ENCODE measurements around the gene SPDYE17.
"Not testable (repeated sequence)": the region's sequence is repeated elsewhere in the genome, so short reads cannot be mapped to it uniquely, and the experiment has no call there.

SPDYE17 gene

GRCh38 chr7:77005461-77006057, 26.6 kb downstream of the SPDYE17 start:
- H3K27ac Mint-ChIP-seq; H3K27me3 Mint-ChIP-seq (ENCODE audit: low read depth, poor library complexity); DNase-seq; H3K36me3 Mint-ChIP-seq (ENCODE audit: low read depth); H3K4me1 Mint-ChIP-seq; H3K9me3 Mint-ChIP-seq; H3K4me3 Mint-ChIP-seq: not testable (repeated sequence)

- not testable (repeated sequence) for H3K9me3 Mint-ChIP-seq; DNase-seq; H3K36me3 Mint-ChIP-seq (ENCODE audit: low read depth); H3K27ac Mint-ChIP-seq; H3K4me3 Mint-ChIP-seq; H3K4me1 Mint-ChIP-seq; H3K27me3 Mint-ChIP-seq (ENCODE audit: low read depth, poor library complexity)
These were observed 28.0 kb downstream of the SPDYE17 start for GRCh38 chr7:77004151-77004550.

GRCh38 chr7:77003241-77003640, 28.9 kb downstream of the SPDYE17 start:
- H3K27me3 Mint-ChIP-seq (ENCODE audit: low read depth, poor library complexity); H3K4me1 Mint-ChIP-seq; H3K27ac Mint-ChIP-seq; H3K4me3 Mint-ChIP-seq; H3K36me3 Mint-ChIP-seq (ENCODE audit: low read depth); DNase-seq; H3K9me3 Mint-ChIP-seq: not testable (repeated sequence)

- H3K4me3 Mint-ChIP-seq; H3K4me1 Mint-ChIP-seq; H3K9me3 Mint-ChIP-seq; DNase-seq; H3K36me3 Mint-ChIP-seq (ENCODE audit: low read depth); H3K27me3 Mint-ChIP-seq (ENCODE audit: low read depth, poor library complexity); H3K27ac Mint-ChIP-seq: not testable (repeated sequence)
These were observed 29.4 kb downstream of the SPDYE17 start for GRCh38 chr7:77002678-77003233.

GRCh38 chr7:77002104-77002503, 30.1 kb downstream of the SPDYE17 start:
- H3K4me1 Mint-ChIP-seq; H3K4me3 Mint-ChIP-seq; H3K36me3 Mint-ChIP-seq (ENCODE audit: low read depth); H3K9me3 Mint-ChIP-seq; H3K27ac Mint-ChIP-seq; H3K27me3 Mint-ChIP-seq (ENCODE audit: low read depth, poor library complexity); DNase-seq: not testable (repeated sequence)

GRCh38 chr7:76999474-77000107, 32.6 kb downstream of the SPDYE17 start:
- not testable (repeated sequence) for H3K27ac Mint-ChIP-seq, H3K9me3 Mint-ChIP-seq

GRCh38 chr7:76998764-76999450, 33.3 kb downstream of the SPDYE17 start:
- not testable (repeated sequence) for H3K27me3 Mint-ChIP-seq (ENCODE audit: low read depth, poor library complexity); H3K4me3 Mint-ChIP-seq; H3K36me3 Mint-ChIP-seq (ENCODE audit: low read depth); H3K4me1 Mint-ChIP-seq; H3K9me3 Mint-ChIP-seq; H3K27ac Mint-ChIP-seq; DNase-seq

More at GRCh38 chr7:76999474-77000107, 32.6 kb downstream of the SPDYE17 start:
- DNase-seq; H3K4me1 Mint-ChIP-seq; H3K4me3 Mint-ChIP-seq; H3K36me3 Mint-ChIP-seq (ENCODE audit: low read depth); H3K27me3 Mint-ChIP-seq (ENCODE audit: low read depth, poor library complexity): not testable (repeated sequence)

GRCh38 chr7:76998285-76998589, 33.9 kb downstream of the SPDYE17 start:
- DNase-seq, result no peak
- Mint-ChIP-seq H3K9me3 (no peaks in the 10 kb centered on the region), H3K4me1 (no peaks in the 10 kb centered on the region), H3K36me3 (ENCODE audit: low read depth) (no peaks in the 10 kb centered on the region), H3K4me3 (no peak overlapping the region), H3K27me3 (ENCODE audit: low read depth, poor library complexity) (no peaks in the 10 kb centered on the region), H3K27ac (no peak overlapping the region)
- no peak for TF ChIP-seq CTCF (IDR thresholded peaks at IDR 0.05)

GRCh38 chr7:76997381-76998284, 34.5 kb downstream of the SPDYE17 start:
- H3K27ac Mint-ChIP-seq, result no peak overlapping the region
- H3K9me3 Mint-ChIP-seq, result no peaks in the 10 kb centered on the region
- H3K4me1 Mint-ChIP-seq, result no peaks in the 10 kb centered on the region
- no peak overlapping the region for H3K4me3 Mint-ChIP-seq
- no peaks in the 10 kb centered on the region for H3K27me3 Mint-ChIP-seq (ENCODE audit: low read depth, poor library complexity)
- TF ChIP-seq CTCF (IDR thresholded peaks at IDR 0.05), result no peak
- no peak for DNase-seq
- no peaks in the 10 kb centered on the region for H3K36me3 Mint-ChIP-seq (ENCODE audit: low read depth)

GRCh38 chr7:76996932-76997331, 35.2 kb downstream of the SPDYE17 start:
- H3K4me1 Mint-ChIP-seq; H3K9me3 Mint-ChIP-seq; H3K36me3 Mint-ChIP-seq (ENCODE audit: low read depth); DNase-seq; H3K27ac Mint-ChIP-seq; H3K4me3 Mint-ChIP-seq; H3K27me3 Mint-ChIP-seq (ENCODE audit: low read depth, poor library complexity): not testable (repeated sequence)

- H3K9me3 Mint-ChIP-seq; H3K4me3 Mint-ChIP-seq; H3K27me3 Mint-ChIP-seq (ENCODE audit: low read depth, poor library complexity); DNase-seq; H3K4me1 Mint-ChIP-seq; H3K27ac Mint-ChIP-seq; H3K36me3 Mint-ChIP-seq (ENCODE audit: low read depth): not testable (repeated sequence)
These were observed 37.9 kb downstream of the SPDYE17 start for GRCh38 chr7:76994286-76994685.

- H3K27me3 Mint-ChIP-seq (ENCODE audit: low read depth, poor library complexity); H3K4me3 Mint-ChIP-seq; DNase-seq; H3K4me1 Mint-ChIP-seq; H3K36me3 Mint-ChIP-seq (ENCODE audit: low read depth); H3K9me3 Mint-ChIP-seq; H3K27ac Mint-ChIP-seq: not testable (repeated sequence)
These were observed 38.3 kb downstream of the SPDYE17 start for GRCh38 chr7:76993831-76994230.

Measured in nephron progenitor cell (in vitro differentiated cells).